ENCODE results near the gene UQCRHL. TPM values are rescaled to one million over a fixed set of nuclear protein-coding genes. Genes with fewer than 3 reads are reported as not detected.
A peak's percentile ranks its signal among the peaks of the same experiment; 100 is the strongest.
"Not testable (repeated sequence)": the region's sequence is repeated elsewhere in the genome, so short reads cannot be mapped to it uniquely, and the experiment has no call there.

UQCRHL gene
- total RNA-seq (2014; rRNA removed; shearing (Covaris generic)), result 5.5 and 8.0 TPM in 2 replicates

GRCh38 chr1:15807549-15807948 is at the start of gene UQCRHL:
UQCRHL (minus strand) TSS chr1:15807649; CDS start chr1:15807649, 0 bp downstream.
- not testable (repeated sequence) for DNase-seq (ENCODE audit: low spot score)

- DNase-seq (ENCODE audit: low spot score), result no peak
Observed at GRCh38 chr1:15856888-15857287, 49.4 kb upstream of the UQCRHL start.

- no peak for DNase-seq (ENCODE audit: low spot score)
Observed at GRCh38 chr1:15852828-15853302, 45.4 kb upstream of the UQCRHL start.

GRCh38 chr1:15852036-15852827 is 44.8 kb upstream of the UQCRHL start:
- DNase-seq (ENCODE audit: low spot score), result no peak

- DNase-seq (ENCODE audit: low spot score), result no peak
Observed at GRCh38 chr1:15851210-15852035, 44.0 kb upstream of the UQCRHL start.

GRCh38 chr1:15850471-15851001 is 43.1 kb upstream of the UQCRHL start:
- peak; percentile 42 for DNase-seq (ENCODE audit: low spot score)

GRCh38 chr1:15849775-15850324 is 42.4 kb upstream of the UQCRHL start:
- DNase-seq (ENCODE audit: low spot score), result peak; percentile 66

- peak; percentile 95 for DNase-seq (ENCODE audit: low spot score)
Observed at GRCh38 chr1:15848929-15849774, 41.7 kb upstream of the UQCRHL start.

GRCh38 chr1:15848143-15848928 is 40.9 kb upstream of the UQCRHL start:
- DNase-seq (ENCODE audit: low spot score), result peak; percentile 39

- DNase-seq (ENCODE audit: low spot score), result no peak
Observed at GRCh38 chr1:15847893-15848142, 40.4 kb upstream of the UQCRHL start.

GRCh38 chr1:15847100-15847892 is 39.8 kb upstream of the UQCRHL start, which contains the start of gene SPEN:
SPEN (plus strand) TSS chr1:15847707; CDS start chr1:15848068, 361 bp downstream.
- DNase-seq (ENCODE audit: low spot score), result peak; percentile 97

- DNase-seq (ENCODE audit: low spot score), result not testable (repeated sequence)
Observed at GRCh38 chr1:15846056-15846455, 38.6 kb upstream of the UQCRHL start.

GRCh38 chr1:15843826-15844572 is 36.5 kb upstream of the UQCRHL start:
- DNase-seq (ENCODE audit: low spot score), result no peak

GRCh38 chr1:15838721-15839120 is 31.3 kb upstream of the UQCRHL start:
- no peak for DNase-seq (ENCODE audit: low spot score)

- DNase-seq (ENCODE audit: low spot score), result no peak
Observed at GRCh38 chr1:15837931-15838330, 30.5 kb upstream of the UQCRHL start.

- no peak for DNase-seq (ENCODE audit: low spot score)
Observed at GRCh38 chr1:15836772-15837669, 29.6 kb upstream of the UQCRHL start.

- not testable (repeated sequence) for DNase-seq (ENCODE audit: low spot score)
Observed at GRCh38 chr1:15836511-15836771, 29.0 kb upstream of the UQCRHL start.
